NK-92 (cell line): Measurements from ENCODE around the gene KIF3C.
"Not testable (repeated sequence)": the region's sequence is repeated elsewhere in the genome, so short reads cannot be mapped to it uniquely, and the experiment has no call there.

ENCODE experiments used
- DNase-seq: peaks from one replicate; lab custom pipeline; 2025; ENCODE audit not compliant: unreplicated experiment; lab: John Stamatoyannopoulos, UW

The KIF3C gene

DNA sequence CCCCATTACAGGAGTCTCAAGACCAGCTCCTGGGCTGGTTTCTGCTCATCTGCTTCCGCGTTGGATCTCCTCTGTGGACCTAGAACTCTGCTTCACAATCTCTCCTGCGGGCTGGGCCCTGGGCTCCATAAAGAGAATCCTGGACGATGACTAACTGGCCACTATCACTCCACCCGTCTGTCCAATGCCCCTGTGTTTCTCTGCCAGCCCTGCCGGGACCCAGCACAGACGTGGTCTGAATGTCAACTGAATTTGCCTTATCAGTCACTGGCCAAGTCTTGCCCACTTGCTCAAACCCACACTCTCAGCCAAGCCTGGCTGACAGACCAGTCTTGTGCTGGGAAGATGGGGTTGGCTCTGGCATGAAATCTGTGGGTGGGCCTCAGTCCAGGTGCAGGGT is 17.4 kb downstream of the KIF3C start:
- DNase-seq = no peak

DNA sequence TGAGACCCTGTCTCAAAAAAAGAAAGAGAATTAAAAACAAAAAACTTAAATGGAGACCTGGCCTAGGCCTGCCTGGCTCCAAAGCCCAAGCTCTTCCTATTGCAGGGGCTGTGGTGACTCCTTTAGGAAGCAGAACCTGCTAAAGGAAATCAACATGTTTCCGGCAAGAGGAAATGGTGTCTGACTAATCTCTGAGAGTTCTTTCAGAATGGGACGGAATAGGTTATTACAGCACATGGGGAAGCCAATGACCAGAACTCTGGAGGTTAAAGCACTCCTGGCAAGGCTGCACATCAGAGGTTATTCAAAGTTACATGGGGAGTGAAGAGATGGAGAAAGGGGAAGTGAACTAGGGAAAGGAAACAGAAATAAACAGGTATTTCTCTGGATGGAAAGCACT is 21.4 kb downstream of the KIF3C start:
- no peak for DNase-seq

DNA sequence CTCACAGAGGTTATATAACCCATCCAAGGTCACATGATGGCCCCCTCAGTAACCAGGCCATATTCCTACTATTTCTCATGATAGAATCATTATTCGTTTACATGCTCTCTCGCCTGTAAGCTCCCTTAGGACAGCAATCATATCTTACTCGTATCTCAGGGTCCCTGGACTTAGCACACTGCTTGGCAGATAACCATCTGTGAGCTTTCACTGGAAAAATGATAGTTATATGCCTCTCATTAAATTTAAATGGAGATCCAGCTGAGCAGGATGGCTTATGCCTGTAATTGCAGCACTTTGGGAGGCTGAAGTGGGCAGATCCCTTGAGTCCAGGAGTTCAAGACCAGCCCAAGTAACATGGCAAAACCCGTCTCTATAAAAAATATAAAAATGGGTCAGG is 21.9 kb downstream of the KIF3C start:
- DNase-seq = no peak

DNA sequence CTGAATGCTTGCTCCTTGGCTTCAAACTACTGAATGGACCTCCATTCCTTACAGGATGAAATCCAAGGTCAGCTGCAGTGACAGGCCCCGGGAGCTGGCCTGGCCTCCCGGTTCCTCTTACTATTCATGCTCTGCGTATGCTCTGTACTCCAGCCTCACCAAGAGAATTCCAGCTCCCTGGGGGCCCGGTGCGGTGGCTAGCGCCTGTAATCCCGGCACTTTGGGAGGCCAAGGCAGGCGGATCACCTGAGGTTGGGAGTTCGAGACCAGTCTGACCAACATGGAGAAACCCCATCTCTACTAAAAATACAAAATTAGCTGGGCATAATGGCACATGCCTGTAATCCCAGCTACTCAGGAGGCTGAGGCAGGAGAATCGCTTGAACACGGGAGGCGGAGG is 23.7 kb downstream of the KIF3C start:
- not testable (repeated sequence) for DNase-seq

DNA sequence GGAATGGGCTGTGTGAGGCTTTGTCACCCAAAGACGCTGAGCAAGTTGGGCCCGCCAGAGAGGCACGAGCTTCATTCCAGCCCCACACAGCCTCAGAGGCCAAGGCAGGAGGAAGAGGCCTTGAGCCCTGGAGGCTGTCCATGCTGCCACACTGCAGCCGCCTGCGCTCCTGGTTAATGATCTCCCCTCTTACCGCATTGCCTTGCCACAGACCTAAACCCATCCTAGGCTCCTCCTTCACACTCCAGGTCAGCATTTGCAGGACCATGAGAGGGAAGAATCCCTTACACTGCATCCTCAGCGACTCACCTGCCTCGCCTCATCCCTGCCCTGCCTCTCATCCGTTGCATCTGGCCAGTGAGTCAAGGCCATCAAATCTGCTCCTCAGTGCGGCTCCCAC is 24.6 kb downstream of the KIF3C start:
- DNase-seq = no peak

DNA sequence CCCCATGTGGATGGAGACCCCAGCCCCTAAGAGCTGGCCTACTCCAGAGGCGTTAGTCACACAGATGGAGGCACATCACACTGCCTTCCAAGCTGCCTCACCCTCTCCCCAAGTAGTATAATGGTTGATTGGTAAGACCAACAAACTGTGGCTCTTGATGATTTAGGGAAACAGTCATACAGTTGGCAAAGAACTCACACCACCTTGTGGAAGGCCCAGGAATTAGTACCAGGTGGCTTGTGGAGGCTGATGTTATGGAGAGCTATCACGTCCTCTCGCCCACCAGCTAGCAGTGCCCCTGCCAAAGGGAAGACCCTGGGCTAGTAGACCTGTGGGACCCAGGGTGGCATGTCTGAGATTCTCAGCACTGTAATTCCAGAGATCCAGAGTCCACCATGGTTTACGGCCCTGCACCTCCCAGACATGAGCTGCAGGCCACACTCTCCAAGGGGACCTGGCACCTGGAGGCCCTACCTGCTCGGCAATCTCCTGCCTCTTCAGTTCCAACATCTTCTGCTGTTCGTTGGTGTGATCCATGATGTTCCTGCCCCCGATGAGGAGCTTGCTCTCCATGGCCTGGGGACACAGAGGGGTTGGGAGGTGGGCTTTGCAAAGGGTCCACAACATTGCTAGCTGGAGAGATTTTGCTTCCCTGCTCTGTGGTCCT is 26.3 kb downstream of the KIF3C start:
- no peak for DNase-seq

DNA sequence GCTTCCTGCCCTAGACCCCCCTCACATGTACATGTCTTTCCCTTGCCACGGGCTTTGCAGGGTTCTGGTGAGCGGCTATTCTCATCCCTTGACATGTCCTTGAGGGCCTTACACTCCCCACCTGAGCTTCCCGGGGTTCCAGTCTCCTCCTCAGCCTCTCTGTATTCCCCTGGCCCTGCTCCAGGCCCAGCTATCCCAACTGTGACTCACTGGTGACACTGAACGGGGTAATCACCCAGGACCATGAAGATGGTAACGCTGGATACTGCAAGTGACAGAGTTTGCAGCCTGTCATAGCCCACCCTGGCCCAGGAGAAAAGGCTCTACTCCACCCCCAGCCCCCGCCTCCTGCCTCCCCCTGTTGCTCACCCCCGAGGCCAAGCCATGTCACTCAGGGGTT is 27.3 kb downstream of the KIF3C start:
- DNase-seq = no peak

DNA sequence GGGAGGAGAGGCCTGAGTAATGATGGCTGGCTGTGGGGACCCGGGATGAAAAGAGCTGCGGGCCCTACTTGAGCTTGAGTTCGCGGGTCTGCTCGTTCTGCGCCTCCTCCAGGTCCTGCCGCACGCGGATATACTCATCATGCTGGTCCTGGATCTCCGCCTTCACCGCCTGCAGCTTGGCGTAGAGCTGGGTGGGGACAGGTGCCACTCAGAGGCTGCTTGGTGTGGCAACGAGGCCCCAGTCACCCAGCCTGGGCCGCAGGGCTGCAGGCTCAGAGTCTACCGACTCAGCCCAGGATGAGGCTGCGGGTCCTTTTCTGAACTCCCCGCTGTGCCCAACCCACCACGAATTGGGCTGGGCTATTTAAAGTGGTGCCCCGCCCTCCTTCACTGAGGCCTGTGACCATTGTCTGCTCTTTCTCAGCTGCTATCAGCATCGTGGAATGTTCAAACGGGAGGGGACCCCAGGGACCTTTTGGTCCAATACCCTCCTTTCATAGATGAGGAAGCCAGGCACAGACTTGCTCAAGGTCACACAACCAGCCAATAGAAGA is 28.0 kb downstream of the KIF3C start:
- DNase-seq = no peak

DNA sequence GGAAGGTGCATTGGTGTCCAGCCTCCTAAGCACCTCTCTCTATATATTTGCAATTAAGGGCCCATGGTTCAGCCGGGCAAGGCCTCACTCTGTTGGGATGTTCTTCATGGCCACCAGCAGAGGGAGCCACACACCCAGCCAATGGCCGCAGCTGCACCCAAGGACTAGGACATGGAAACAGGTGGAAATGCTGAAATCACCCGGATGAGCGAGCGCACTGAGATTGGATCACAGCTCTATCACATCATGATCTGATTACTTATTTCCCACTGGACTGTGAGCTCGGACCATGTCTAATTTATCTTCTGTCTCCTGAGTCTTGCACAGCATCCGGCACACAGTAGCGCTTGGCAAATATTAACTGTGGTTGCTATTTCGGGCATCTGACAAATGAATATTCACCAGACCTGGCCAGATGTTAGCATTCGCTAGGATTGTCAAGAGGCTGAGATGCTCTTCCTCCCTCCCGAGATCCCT is 31.2 kb downstream of the KIF3C start:
- no peak for DNase-seq

DNA sequence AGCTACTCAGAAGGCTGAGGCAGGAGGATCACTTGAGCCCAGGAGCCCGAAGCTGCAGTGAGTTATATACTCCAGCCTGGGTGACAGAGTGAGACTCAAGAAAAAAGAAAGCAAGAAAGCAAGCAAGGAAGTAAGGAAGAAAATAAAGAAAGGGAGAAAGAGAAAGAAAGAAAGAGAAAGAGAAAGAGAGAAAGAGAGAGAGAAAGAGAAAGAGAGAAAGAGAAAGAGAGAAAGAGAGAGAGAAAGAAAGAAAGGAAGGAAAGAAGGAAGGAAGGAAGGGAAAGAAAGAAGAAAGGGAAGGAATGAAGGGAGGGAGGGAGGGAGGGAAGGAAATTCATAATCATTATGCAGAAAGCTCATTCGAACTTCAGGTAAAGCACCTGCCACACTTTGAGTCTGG is 33.9 kb downstream of the KIF3C start:
- DNase-seq = no peak

DNA sequence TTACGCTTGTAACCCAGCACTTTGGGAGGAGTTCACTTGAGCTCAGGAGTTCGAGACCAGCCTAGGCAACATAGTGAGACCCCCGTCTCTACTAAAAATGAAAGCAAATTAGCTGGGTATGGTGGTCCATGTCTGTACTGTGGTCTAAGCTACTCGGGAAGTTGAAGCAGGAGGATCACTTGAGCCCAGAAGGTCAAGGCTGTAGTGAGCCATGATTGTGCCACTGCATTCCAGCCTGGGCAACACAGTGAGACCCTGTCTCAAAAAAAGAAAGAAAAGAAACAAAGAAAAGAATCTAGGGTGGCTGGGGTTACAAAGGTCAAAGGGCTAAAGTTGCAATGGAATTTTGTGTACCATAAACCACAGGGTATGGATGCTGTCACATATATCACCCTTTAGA is 41.3 kb downstream of the KIF3C start:
- no peak for DNase-seq

DNA sequence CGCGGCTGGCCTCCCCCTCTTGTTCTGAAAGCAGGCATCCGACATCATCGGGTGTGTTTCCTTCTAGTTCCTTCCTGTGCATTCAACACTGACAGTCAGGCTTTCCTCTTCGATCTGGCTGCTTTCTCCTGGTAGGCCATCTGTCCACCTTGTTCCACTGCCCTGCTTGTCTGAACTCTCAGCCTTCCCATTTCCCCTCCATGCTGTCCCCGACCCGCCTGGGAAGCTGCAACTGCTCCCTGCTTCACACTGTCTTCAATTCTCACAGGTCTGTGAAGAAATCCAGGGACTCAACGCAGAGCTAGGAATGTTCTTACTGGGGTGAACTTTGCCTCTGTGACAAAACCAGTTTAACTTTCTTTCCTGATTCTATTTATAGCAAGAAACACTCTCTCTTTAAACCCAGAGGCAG is 43.0 kb downstream of the KIF3C start:
- DNase-seq = no peak

DNA sequence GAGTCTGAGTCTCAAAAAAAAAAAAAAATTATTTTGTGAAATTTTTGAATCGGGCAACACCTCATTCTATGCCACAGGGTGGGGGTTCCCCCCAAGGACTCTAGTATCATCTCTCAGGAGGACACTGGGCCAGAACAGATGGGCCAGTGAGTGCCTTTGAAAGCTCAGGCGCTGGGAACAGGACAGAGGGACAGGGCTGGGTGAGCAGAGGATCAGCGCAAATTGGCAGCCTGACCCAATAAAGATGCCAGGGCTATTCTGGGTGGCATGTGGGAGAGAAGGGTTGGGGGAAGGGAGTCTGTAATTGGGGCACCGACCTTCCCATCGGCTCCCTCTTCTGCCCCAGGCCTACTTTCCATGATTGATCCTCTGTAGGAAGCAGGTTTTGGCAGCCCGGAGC is 44.0 kb downstream of the KIF3C start:
- no peak for DNase-seq

DNA sequence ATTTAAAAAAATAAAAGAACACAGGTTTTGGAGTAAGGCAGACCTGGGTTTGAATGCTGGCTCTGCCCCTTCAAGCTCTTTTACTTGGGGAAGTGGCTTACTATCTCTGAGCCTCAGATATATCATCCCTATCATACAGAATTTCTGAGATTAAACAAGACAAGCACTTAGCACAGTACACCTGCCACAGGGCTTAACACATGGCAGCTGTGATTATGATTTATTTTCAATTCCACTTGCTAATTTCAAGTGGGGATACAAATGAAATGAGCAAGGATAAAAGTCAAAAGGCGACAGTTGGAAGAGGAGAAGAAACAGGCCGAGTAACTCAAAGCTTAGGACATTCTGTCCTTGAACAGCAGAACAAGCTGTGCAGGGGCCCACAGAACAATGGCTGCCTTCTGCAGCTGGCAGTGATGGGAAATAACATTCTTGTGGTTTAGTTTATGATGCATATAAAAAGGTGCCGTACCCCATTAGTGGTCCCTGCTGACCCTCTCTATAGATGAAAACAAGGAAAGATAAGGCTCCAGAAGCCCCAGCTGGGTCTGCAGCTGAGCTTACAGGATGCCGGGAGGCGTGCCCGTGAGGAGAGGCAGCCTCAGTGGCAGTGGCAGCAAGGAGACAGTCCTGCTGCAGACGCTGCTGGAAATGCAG is 45.3 kb downstream of the KIF3C start:
- DNase-seq = no peak

DNA sequence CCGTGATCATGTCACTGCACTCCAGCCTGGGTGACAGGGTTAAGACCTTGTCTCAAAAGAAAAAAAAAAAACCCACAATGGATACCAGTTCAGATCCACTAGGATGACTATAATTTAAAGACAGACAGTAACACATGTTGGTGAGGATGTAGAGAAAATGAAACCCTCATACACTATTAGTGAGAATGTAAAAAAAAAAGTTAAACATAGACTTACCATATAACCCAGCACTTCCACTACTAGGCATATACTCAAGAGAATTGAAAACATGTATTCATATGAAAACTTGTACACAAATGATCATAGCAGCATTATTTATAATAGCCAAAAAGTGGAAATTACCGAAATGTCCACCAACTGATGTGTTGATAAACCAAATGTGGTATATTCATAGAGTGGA is 48.7 kb downstream of the KIF3C start:
- no peak for DNase-seq

DNA sequence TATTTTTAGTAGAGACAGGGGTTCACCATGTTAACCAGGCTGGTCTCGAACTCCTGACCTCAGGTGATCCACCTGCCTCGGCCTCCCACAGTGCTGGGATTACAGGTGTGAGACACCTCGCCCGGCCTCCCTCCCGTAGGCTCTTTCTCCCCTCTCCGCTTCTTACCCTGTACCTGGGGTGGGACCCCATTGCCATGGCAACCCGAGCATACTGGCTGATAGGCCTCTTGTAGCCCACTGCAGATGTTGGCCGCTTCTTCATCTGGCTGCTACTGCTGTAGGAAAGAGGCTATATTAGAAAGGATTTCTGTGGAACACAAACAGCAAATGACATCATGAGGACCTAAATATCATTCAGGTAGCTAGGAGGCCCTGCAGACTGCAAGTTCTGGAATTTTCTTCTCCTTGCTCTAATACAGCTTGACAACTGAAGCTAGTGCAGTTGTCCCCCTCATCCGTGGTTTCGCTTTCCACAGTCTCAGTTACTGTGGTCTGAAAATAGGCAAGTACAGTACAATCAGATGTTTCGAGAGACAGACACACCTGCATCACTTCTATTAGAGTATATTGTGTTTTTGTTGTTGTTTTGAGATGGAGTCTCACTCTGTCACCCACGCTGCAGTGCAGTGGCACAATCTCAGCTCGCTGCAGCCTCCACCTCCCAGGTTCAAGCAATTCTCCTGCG is 52.4 kb downstream of the KIF3C start:
- DNase-seq = no peak

DNA sequence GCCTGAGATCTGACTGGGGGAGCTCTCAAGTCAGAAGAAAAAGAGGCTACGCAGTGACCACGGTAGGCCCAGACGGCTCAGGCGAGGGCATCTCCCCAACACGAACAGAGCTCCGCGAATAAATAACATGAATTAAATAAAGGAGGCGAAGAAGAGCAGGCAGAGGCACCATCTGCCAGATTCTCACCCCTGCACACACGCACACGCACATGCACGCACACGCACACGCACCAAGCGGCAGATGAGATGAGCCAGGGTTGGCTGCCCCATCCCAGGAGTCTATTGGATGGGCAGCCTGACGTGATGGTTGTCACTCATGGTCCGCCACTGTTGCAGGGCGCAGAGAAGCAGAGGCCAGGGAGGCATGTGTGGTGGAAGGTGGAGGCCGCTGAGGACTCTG is 53.6 kb downstream of the KIF3C start:
- no peak for DNase-seq

DNA sequence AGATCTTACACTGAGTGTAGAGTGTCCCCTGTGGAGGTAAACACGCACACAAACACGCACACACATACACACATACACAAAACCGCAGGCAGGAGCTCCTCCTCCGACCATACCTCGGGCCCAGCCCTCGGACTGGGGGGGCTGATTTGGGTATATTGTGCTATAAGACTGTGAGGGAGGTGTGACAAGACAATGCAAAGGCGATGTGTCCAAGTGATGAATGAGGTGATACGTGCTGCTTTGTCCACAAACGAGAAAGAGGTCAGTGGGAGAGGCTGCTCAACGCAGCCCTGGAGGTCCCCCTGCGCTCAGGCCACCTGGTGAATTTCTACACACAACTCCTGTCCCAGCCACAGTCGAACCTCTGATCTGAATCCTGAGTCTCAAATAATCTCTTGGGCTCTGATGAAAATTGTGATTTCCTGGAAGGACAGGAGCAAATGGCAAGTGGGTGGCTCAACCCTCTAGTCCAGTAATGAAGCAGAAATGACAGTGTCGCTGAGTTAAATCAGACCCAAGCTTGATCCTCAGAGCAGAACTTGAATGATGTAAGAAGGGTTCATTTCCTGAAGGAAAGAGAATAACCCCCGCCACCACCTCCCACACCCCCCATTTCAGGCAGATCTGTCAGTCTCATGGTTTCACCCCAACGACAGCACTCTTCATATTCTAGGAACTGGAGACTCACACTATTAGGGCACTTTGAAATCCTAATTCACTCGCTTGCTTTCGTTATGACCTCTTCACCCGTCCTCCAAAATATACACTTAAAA is 55.1 kb downstream of the KIF3C start:
- no peak for DNase-seq

DNA sequence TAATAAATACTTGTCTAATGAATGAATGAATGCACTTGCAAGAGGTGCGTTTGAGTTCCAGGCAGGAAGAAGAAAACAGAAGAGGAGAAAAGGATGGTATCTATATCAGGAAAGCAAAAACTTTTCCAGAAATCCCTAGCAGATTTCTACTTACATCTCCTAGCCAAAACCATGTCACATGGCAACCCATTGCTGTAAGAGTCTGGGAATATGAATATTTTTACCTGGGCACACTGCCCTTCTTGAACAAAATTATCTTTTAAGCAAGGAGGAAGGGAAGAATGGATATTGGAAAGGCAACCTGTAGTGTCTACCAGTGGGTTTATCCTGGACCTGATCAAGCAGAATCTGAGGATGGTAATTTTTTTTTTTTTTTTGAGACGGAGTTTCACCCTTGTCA is 59.8 kb downstream of the KIF3C start:
- no peak for DNase-seq

DNA sequence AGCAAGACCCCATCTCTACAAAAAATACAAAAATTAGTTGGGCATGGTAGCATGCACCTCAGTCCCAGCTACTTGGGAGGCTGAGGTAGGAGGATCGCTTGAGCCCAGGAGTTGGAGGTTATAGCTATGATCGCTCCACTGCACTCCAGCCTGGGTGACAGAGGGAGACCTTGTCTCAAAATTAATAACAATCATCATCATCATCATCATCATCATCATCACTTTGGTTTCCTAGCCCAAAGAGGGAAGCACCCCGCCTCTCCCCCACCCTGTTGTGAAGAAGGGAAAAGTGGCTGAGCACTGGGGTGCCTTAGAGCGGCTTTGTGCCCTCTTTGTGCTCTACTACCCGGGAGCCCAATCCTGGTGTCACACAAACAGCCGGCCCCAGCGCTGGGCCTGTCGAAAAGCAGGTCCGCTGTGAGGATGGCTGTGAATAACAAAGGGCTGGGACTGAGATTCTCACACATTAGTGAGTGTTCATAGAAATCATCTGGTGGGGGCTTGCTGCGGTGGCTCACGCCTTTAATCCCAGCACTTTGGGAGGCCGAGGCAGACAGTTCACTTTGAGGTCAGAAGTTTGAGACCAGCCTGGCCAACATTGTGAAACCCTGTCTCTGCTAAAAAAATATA is 61.4 kb downstream of the KIF3C start:
- DNase-seq = no peak

DNA sequence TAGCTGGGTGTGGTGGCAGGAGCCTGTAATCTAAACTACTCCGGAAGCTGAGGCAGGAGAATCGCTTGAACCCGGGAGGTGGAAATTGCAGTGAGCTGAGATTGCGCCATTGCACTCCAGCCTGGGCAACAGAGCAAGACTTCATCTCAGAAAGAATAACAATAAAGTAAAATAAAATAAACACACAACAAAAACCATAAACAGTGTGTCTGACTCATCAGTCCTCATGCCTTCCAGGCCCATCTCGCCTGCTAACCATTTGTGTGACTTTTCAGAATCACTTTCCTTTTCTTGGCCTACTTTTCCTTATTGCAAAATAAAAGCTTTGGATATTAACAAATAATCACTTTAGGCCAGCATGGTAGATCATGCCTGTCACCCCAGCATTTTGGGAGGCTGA is 62.0 kb downstream of the KIF3C start:
- DNase-seq = no peak
